ENCODE results near the gene MPZL2. TPM values are rescaled to one million over a fixed set of nuclear protein-coding genes. Genes with fewer than 3 reads are reported as not detected.
A peak's percentile ranks its signal among the peaks of the same experiment; 100 is the strongest.

The MPZL2 gene
- total RNA-seq, 6 donors from 2014 or later, result 51.6 to 146 (median 110) TPM

- WGBS, 2 donors, result 60 to 64% methylated on average over 6 of the region's 6 CpGs
- Histone ChIP-seq H3K27me3 (no peaks in the 10 kb centered on the region), H3K4me3 (no peak overlapping the region), H3K4me1 (peaks cover 16 to 55% (median 32%) of the 10 kb centered on the region in 4 donors), H3K27ac (peak overlapping the region in 3 of 4 donors; percentile 36 to 71 (median 48)), H3K9me3 (no peaks in the 10 kb centered on the region), H3K36me3 (no peaks in the 10 kb centered on the region)
- no peak for ATAC-seq (ENCODE audit: low FRiP score in 2 of 2)
- no peak for TF ChIP-seq EP300 (IDR thresholded peaks at IDR 0.05)
- TF ChIP-seq CTCF (IDR thresholded peaks at IDR 0.05), result no peak
- no peak for TF ChIP-seq POLR2A (IDR thresholded peaks at IDR 0.05)
- TF ChIP-seq POLR2AphosphoS5 (IDR thresholded peaks at IDR 0.05), result no peak
- no peak for DNase-seq
Observed at GRCh38 chr11:118211006-118211405, 53.1 kb downstream of the MPZL2 start.

GRCh38 chr11:118210323-118210722, 53.8 kb downstream of the MPZL2 start:
- no peak for DNase-seq
- H3K27ac ChIP-seq, result no peak overlapping the region
- TF ChIP-seq CTCF (IDR thresholded peaks at IDR 0.05) (no peak), EP300 (IDR thresholded peaks at IDR 0.05) (no peak), POLR2AphosphoS5 (IDR thresholded peaks at IDR 0.05) (no peak), POLR2A (IDR thresholded peaks at IDR 0.05) (no peak)

GRCh38 chr11:118209033-118209432, 55.1 kb downstream of the MPZL2 start:
- Histone ChIP-seq H3K27ac (no peak overlapping the region), H3K9me3 (no peaks in the 10 kb centered on the region), H3K4me1 (peaks cover 16 to 41% (median 27%) of the 10 kb centered on the region in 4 donors), H3K36me3 (no peaks in the 10 kb centered on the region), H3K4me3 (no peak overlapping the region), H3K27me3 (peaks cover 0 to 2% (median 0%) of the 10 kb centered on the region in 4 donors)
- TF ChIP-seq POLR2A (IDR thresholded peaks at IDR 0.05), result no peak
- DNase-seq, result no peak
- no peak for ATAC-seq (ENCODE audit: low FRiP score in 2 of 2)
- 90 to 92% methylated on average over 3 of the region's 3 CpGs for WGBS, 2 donors

More at GRCh38 chr11:118210323-118210722, 53.8 kb downstream of the MPZL2 start:
- Histone ChIP-seq H3K9me3 (no peaks in the 10 kb centered on the region), H3K4me1 (peaks cover 16 to 51% (median 34%) of the 10 kb centered on the region in 4 donors), H3K27me3 (no peaks in the 10 kb centered on the region), H3K4me3 (no peak overlapping the region), H3K36me3 (no peaks in the 10 kb centered on the region)
- 83 to 87% methylated on average over 7 of the region's 7 CpGs for WGBS, 2 donors
- no peak for ATAC-seq (ENCODE audit: low FRiP score in 2 of 2)

DNA sequence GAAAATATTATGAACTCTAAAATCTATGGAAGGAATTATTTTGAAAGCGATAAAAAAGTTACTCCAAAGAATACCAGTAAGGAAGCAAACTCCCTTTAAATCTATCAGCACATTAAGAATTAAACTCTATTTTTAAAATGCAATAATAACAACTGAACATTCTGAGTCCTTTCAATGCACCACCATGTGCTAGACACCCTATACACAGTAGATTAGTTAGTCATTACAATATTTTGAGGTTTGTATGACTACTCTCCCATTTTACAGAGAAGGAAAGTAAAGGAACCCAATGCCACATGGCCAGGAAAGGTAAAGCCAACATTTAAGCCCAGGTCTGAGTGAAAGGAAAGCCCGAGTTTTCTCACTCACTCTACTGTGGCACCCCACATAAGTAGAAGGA, 57.0 kb downstream of the MPZL2 start:
- H3K9me3 ChIP-seq, result no peaks in the 10 kb centered on the region
- peaks cover 0 to 2% (median 0%) of the 10 kb centered on the region in 4 donors for H3K27me3 ChIP-seq
- no peak for TF ChIP-seq POLR2A (IDR thresholded peaks at IDR 0.05)
- no peak for TF ChIP-seq POLR2AphosphoS5 (IDR thresholded peaks at IDR 0.05)
- no peak for TF ChIP-seq CTCF (IDR thresholded peaks at IDR 0.05)
- no peak for TF ChIP-seq EP300 (IDR thresholded peaks at IDR 0.05)
- 79 to 90% methylated on average over 2 of the region's 2 CpGs for WGBS, 2 donors
- peak overlapping the region in 3 of 4 donors; percentile 39 to 74 (median 64) for H3K27ac ChIP-seq
- H3K36me3 ChIP-seq, result peaks cover 0 to 4% (median 0%) of the 10 kb centered on the region in 4 donors
- no peak overlapping the region for H3K4me3 ChIP-seq
- DNase-seq (no peak), ATAC-seq (ENCODE audit: low FRiP score in 2 of 2) (no peak)
- peaks cover 12 to 24% (median 18%) of the 10 kb centered on the region in 4 donors for H3K4me1 ChIP-seq

DNA sequence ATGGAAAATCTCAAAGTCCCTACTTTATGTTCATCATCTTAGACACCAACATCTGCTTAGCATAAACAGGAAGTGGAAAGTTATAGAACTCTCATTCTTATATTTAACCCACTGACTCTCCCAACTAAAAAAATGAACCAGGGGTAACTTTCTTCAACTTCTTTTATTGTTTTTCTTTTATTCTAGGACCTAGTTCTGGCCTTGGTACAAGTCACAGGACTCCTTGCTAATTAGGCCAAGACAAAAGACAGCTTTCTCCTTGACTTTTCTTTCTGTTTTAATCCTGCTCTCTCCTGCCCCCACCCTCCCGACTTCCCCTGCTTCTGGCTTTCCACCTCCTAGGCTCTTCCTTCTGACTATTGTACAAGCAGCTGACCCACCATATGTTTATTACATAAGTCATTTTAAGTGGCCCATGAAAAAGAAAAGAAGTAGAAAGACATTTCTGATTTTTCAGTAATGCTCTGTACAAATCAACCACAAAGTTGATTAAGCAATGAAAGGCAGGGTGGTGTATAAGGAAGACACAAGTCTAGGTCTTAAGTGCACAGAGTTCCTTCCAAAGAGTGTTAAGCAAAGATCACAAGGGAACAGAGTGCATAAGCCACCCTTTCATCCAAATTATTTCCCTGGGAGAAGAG, 57.6 kb downstream of the MPZL2 start:
- ATAC-seq (ENCODE audit: low FRiP score in 2 of 2), result peak; percentile 45 to 76

More for the DNA sequence above, 57.6 kb downstream of the MPZL2 start:
- Histone ChIP-seq H3K4me3 (no peak overlapping the region), H3K36me3 (peaks cover 0 to 4% (median 0%) of the 10 kb centered on the region in 4 donors), H3K4me1 (peaks cover 11 to 20% (median 13%) of the 10 kb centered on the region in 4 donors), H3K27ac (peak overlapping the region; percentile 45 to 74 (median 64)), H3K27me3 (peaks cover 0 to 2% (median 0%) of the 10 kb centered on the region in 4 donors), H3K9me3 (no peaks in the 10 kb centered on the region)
- DNase-seq, result no peak
- 14 to 28% methylated on average over 1 of the region's 1 CpG for WGBS, 2 donors
- no peak for TF ChIP-seq CTCF (IDR thresholded peaks at IDR 0.05)
- TF ChIP-seq POLR2AphosphoS5 (IDR thresholded peaks at IDR 0.05), result no peak
- peak in 1 of 4 donors; percentile 38 for TF ChIP-seq EP300 (IDR thresholded peaks at IDR 0.05)
